SK-N-SH (cell line): ENCODE measurements around the gene HLF. TPM values are rescaled to one million over a fixed set of nuclear protein-coding genes. Genes with fewer than 3 reads are reported as not detected.

ENCODE experiments used
- CTCF ChIA-PET: fragments of 300-600, 350-600 bp; formaldehyde crosslinking; extraction: SDS; loops from one replicate; lab custom pipeline; 2021; lab: Yijun Ruan, JAX
- POLR2A ChIA-PET: fragments of 350-600 bp; sonication (Branson Sonifier 250); formaldehyde crosslinking; extraction: SDS; loops from one replicate; lab custom pipeline; 2020; ENCODE audit warnings: antibody characterized with exemption, inconsistent platforms; lab: Yijun Ruan, JAX
- DNase-seq: peaks from one replicate; pipeline ENCODE4 v3.0.0; 2012
- H2AFZ ChIP-seq: fragments of 200-600 bp; sonication (generic); 2 replicates; pipeline ENCODE4 v1.8.1; 2016; ENCODE audit warnings: antibody characterized with exemption, mild to moderate bottlenecking, low read depth
- H3F3A ChIP-seq: fragments of 200-600 bp; sonication (generic); replicated peaks from 2 replicates; pipeline ENCODE3; 2016; ENCODE audit warnings: antibody characterized with exemption, mild to moderate bottlenecking; ENCODE audit not compliant: insufficient read depth
- H3K27ac ChIP-seq, 2 experiments: fragments of 200-500 bp in 1 of 2; fragments of 200-600 bp in 1 of 2; sonication (Bioruptor generic) in 1 of 2; sonication (generic), shearing (Covaris generic) in 1 of 2; 2 replicates each; pipeline versions ENCODE4 v1.5.1 to v1.6.1; 2014 to 2016; ENCODE audit warnings: low read depth in 2 of 2, inconsistent platforms in 1 of 2, low read length in 1 of 2, mild to moderate bottlenecking in 1 of 2, mixed read lengths in 1 of 2
- H3K27me3 ChIP-seq: fragments of 200-600 bp; sonication (generic), shearing (Covaris generic); 2 replicates; pipeline ENCODE4 v1.6.1; 2016; ENCODE audit warnings: mixed run types; ENCODE audit not compliant: insufficient read depth
- H3K36me3 ChIP-seq, 2 experiments: fragments of 200-500 bp in 1 of 2; fragments of 200-600 bp in 1 of 2; sonication (Bioruptor generic) in 1 of 2; sonication (generic) in 1 of 2; replicated peaks in 1 of 2; 2 replicates each; pipeline versions ENCODE3 to v1.5.1; 2014 to 2016; ENCODE audit warnings: low read length in 1 of 2, mild to moderate bottlenecking in 1 of 2; ENCODE audit not compliant: insufficient read depth in 2 of 2, control insufficient read depth in 1 of 2
- H3K4me1 ChIP-seq, 2 experiments: fragments of 200-500 bp in 1 of 2; fragments of 200-600 bp in 1 of 2; sonication (Bioruptor generic) in 1 of 2; sonication (generic), shearing (Covaris generic) in 1 of 2; 2 replicates each; pipeline versions ENCODE4 v1.5.1 to v1.6.1; 2014 to 2016; ENCODE audit warnings: low read depth in 1 of 2, low read length in 1 of 2, mixed run types in 1 of 2; ENCODE audit not compliant: insufficient read depth in 2 of 2, control insufficient read depth in 1 of 2
- H3K4me2 ChIP-seq: fragments of 200-600 bp; sonication (generic), shearing (Covaris generic); 2 replicates; pipeline ENCODE4 v1.6.1; 2017; ENCODE audit warnings: mixed run types
- H3K4me3 ChIP-seq, 2 experiments: fragments of 200-500 bp in 1 of 2; fragments of 200-600 bp in 1 of 2; sonication (Bioruptor generic) in 1 of 2; sonication (generic), shearing (Covaris generic) in 1 of 2; 2 replicates each; pipeline versions ENCODE4 v1.5.1 to v1.8.1; 2014 to 2016; ENCODE audit warnings: low read depth in 2 of 2, inconsistent platforms in 1 of 2, low read length in 1 of 2, mild to moderate bottlenecking in 1 of 2, mixed read lengths in 1 of 2, moderate library complexity in 1 of 2
- H3K79me2 ChIP-seq: fragments of 200-600 bp; sonication (generic); 2 replicates; pipeline ENCODE4 v1.8.1; 2017; ENCODE audit warnings: mild to moderate bottlenecking; ENCODE audit not compliant: insufficient read depth
- H3K9ac ChIP-seq: fragments of 200-600 bp; sonication (generic); 2 replicates; pipeline ENCODE4 v1.6.1; 2017; ENCODE audit warnings: mixed run types
- H3K9me2 ChIP-seq: fragments of 200-600 bp; sonication (generic); 2 replicates; pipeline ENCODE4 v1.6.1; 2017; ENCODE audit warnings: mixed run types
- H3K9me3 ChIP-seq: fragments of 200-600 bp; sonication (generic); 2 replicates; pipeline ENCODE4 v1.6.1; 2017; ENCODE audit warnings: mixed run types, mild to moderate bottlenecking, moderate library complexity
- H4K20me1 ChIP-seq: fragments of 200-600 bp; sonication (generic); 2 replicates; pipeline ENCODE4 v1.6.1; 2017; ENCODE audit warnings: mild to moderate bottlenecking, mixed run types; ENCODE audit not compliant: insufficient read depth
- CTCF ChIP-seq: fragments of 200-600 bp; sonication (generic); IDR thresholded peaks from 2 replicates; pipeline ENCODE4 v1.6.1; 2017; ENCODE audit warnings: antibody characterized with exemption, mild to moderate bottlenecking, moderate library complexity
- EZH2phosphoT487 ChIP-seq: fragments of 200-600 bp; sonication (generic); IDR thresholded peaks from 2 replicates; pipeline ENCODE4 v1.6.1; 2017; ENCODE audit warnings: low read depth, mixed run types, mild to moderate bottlenecking, antibody characterized with exemption, moderate library complexity, borderline replicate concordance
- GABPA ChIP-seq: IDR thresholded peaks from 2 replicates; pipeline ENCODE4 v1.4.0; 2012; ENCODE audit warnings: low read depth, mild to moderate bottlenecking
- GATA2 ChIP-seq: sonication (generic); formaldehyde crosslinking; IDR thresholded peaks from 2 replicates; pipeline ENCODE4 v1.5.0; 2020; ENCODE audit warnings: mild to moderate bottlenecking, missing genetic modification reagents
- MAX ChIP-seq: IDR thresholded peaks from 2 replicates; pipeline ENCODE4 v1.4.0; 2012; ENCODE audit warnings: low read depth
- MXI1 ChIP-seq: IDR thresholded peaks from 2 replicates; pipeline ENCODE4 v1.6.1; 2012; ENCODE audit warnings: mild to moderate bottlenecking, low read depth, low read length, improper control_type of control experiment
- NRF1 ChIP-seq: IDR thresholded peaks from 2 replicates; pipeline ENCODE4 v1.6.1; 2012; ENCODE audit warnings: low read depth, mild to moderate bottlenecking, low read length
- POLR2AphosphoS5 ChIP-seq: IDR thresholded peaks from 2 replicates; pipeline ENCODE4 v1.6.1; 2012; ENCODE audit warnings: low read depth, low read length
- RCOR1 ChIP-seq: fragments of 150-350 bp; IDR thresholded peaks from 2 replicates; pipeline ENCODE4 v1.6.1; 2017; ENCODE audit warnings: antibody characterized with exemption, low read length
- REST ChIP-seq: IDR thresholded peaks from 2 replicates; pipeline ENCODE4 v1.6.1; 2012; ENCODE audit warnings: mild to moderate bottlenecking, low read depth, low read length, moderate library complexity
- TCF12 ChIP-seq: IDR thresholded peaks from 2 replicates; pipeline ENCODE4 v1.4.0; 2012
- TEAD4 ChIP-seq: IDR thresholded peaks from 2 replicates; pipeline ENCODE4 v1.4.0; 2012; ENCODE audit warnings: mild to moderate bottlenecking, borderline replicate concordance; ENCODE audit not compliant: insufficient read depth
- USF2 ChIP-seq: fragments of 150-350 bp; IDR thresholded peaks from 2 replicates; pipeline ENCODE4 v1.6.1; 2017; ENCODE audit warnings: antibody characterized with exemption, low read length, low read depth, borderline replicate concordance
- ZBTB33 ChIP-seq: IDR thresholded peaks from 2 replicates; pipeline ENCODE4 v1.4.0; 2012; ENCODE audit warnings: low read depth, borderline replicate concordance
- WGBS: methylation state at CpG from one replicate; pipeline ENCODE4 v1.1.6; 2017; ENCODE audit warnings: low lambda C conversion rate; 5-methylcytosine and 5-hydroxymethylcytosine counted together
- polyA plus RNA-seq, 3 experiments: library from polyadenylated mRNA; depleted of rRNA; stranded (reverse); fragments of >200 nt; gene quantifications; 2 replicates each; pipeline ENCODE4 v1.2.3, GENCODE V29; 2012

HLF gene
- polyA plus RNA-seq, 1 of the 3 experiments (the other 2 are of a cell fraction), result 0.03 TPM

GRCh38 chr17:55347341-55347740 is 82.6 kb downstream of the HLF start:
- no peaks in the 10 kb centered on the region for H3K9me2 ChIP-seq
- POLR2A ChIA-PET, result no interaction called here
- H3F3A ChIP-seq, result no peaks in the 10 kb centered on the region
- H3K9me3 ChIP-seq, result no peaks in the 10 kb centered on the region
- no peaks in the 10 kb centered on the region for H3K79me2 ChIP-seq
- H4K20me1 ChIP-seq, result no peaks in the 10 kb centered on the region
- no peak overlapping the region for H3K4me3 ChIP-seq
- no peaks in the 10 kb centered on the region for H3K27me3 ChIP-seq
- no peak overlapping the region for H3K4me2 ChIP-seq
- no peak for DNase-seq
- peaks cover 0 to 2% of the 10 kb centered on the region in 2 experiments; a peak in 1 of 4 replicates for H3K4me1 ChIP-seq
- no peak overlapping the region for H2AFZ ChIP-seq
- no peak for TF ChIP-seq POLR2AphosphoS5
- TF ChIP-seq GABPA, result no peak
- no peak for TF ChIP-seq TCF12
- no peak for TF ChIP-seq RCOR1
- no peak for TF ChIP-seq GATA2 (CRISPR knock-in tag)
- no peak for TF ChIP-seq MXI1
- no peak for TF ChIP-seq USF2
- no peak for TF ChIP-seq ZBTB33
- TF ChIP-seq TEAD4, result no peak
- no peak for TF ChIP-seq NRF1
- no peak for TF ChIP-seq EZH2phosphoT487
- no peak for TF ChIP-seq REST
- TF ChIP-seq MAX, result no peak
- no peak for TF ChIP-seq CTCF
- no peak overlapping the region for H3K27ac ChIP-seq
- WGBS, result 91% methylated on average over 2 of the region's 2 CpGs
- CTCF ChIA-PET, result interaction anchor here (0.8 to 6.9 kb wide), 32 partner anchors 9 to 443 kb away, joined by 3 to 104 read pairs (median 5); no protein-coding TSS in a partner anchor
- no peak overlapping the region for H3K9ac ChIP-seq
- H3K36me3 ChIP-seq, result no peaks in the 10 kb centered on the region
